GM23338 (cell line): ENCODE measurements around the gene JARID2. TPM values are rescaled to one million over a fixed set of nuclear protein-coding genes. Genes with fewer than 3 reads are reported as not detected.

Source experiments
- ATAC-seq: fragments of 200-7000 bp; cut with Tn5 transposase; 3 replicates; pipeline ENCODE4 v1.9.1; 2020
- DNase-seq: peaks from one replicate; pipeline ENCODE4 v3.0.0-alpha.2; 2015; ENCODE audit warnings: low spot score
- H2AFZ ChIP-seq: fragments of 200-600 bp; sonication (generic); 2 replicates; pipeline ENCODE4 v1.8.0; 2016; ENCODE audit warnings: antibody characterized with exemption, mild to moderate bottlenecking, moderate library complexity
- H3F3A ChIP-seq: fragments of 200-600 bp; sonication (generic); replicated peaks from 2 replicates; pipeline ENCODE4 v1.8.0; 2017; ENCODE audit warnings: antibody characterized with exemption, mixed run types, low read depth
- H3K27ac ChIP-seq: fragments of 200-600 bp; sonication (generic); 2 replicates; pipeline ENCODE4 v1.6.1; 2016; ENCODE audit warnings: low read depth
- H3K27me3 ChIP-seq: fragments of 200-600 bp; sonication (generic); 2 replicates; pipeline ENCODE4 v1.8.0; 2016; ENCODE audit warnings: mild to moderate bottlenecking, mixed run types, moderate library complexity; ENCODE audit not compliant: insufficient read depth
- H3K36me3 ChIP-seq: fragments of 200-600 bp; sonication (generic); 2 replicates; pipeline ENCODE4 v1.8.0; 2016; ENCODE audit warnings: mild to moderate bottlenecking; ENCODE audit not compliant: insufficient read depth
- H3K4me1 ChIP-seq: fragments of 200-600 bp; sonication (generic); 2 replicates; pipeline ENCODE4 v1.8.0; 2016; ENCODE audit warnings: mild to moderate bottlenecking, moderate library complexity; ENCODE audit not compliant: insufficient read depth
- H3K4me2 ChIP-seq: fragments of 200-600 bp; sonication (generic); 2 replicates; pipeline ENCODE4 v1.7.1; 2017; ENCODE audit warnings: mixed run types
- H3K4me3 ChIP-seq: fragments of 200-600 bp; sonication (generic); 2 replicates; pipeline ENCODE4 v1.6.1; 2016; ENCODE audit warnings: mixed run types
- H3K79me2 ChIP-seq: fragments of 200-600 bp; sonication (generic); replicated peaks from 2 replicates; pipeline ENCODE4 v1.8.0; 2017; ENCODE audit warnings: mild to moderate bottlenecking; ENCODE audit not compliant: insufficient read depth
- H3K9me2 ChIP-seq: fragments of 200-600 bp; sonication (generic); 2 replicates; pipeline ENCODE4 v1.8.0; 2017; ENCODE audit not compliant: insufficient read depth
- H4K20me1 ChIP-seq: fragments of 200-600 bp; sonication (generic); replicated peaks from 2 replicates; pipeline ENCODE4 v1.8.0; 2017; ENCODE audit warnings: mild to moderate bottlenecking; ENCODE audit not compliant: insufficient read depth
- H3K27ac Mint-ChIP-seq: 2 replicates; pipeline ENCODE4 v1.8.0; 2020; ENCODE audit warnings: inconsistent platforms, mild to moderate bottlenecking, moderate library complexity, mixed read lengths
- H3K27me3 Mint-ChIP-seq: 3 replicates; pipeline ENCODE4 v1.8.0; 2022; ENCODE audit warnings: low read depth, mild to moderate bottlenecking, moderate library complexity, mixed read lengths, inconsistent platforms; ENCODE audit not compliant: insufficient read depth, poor library complexity
- H3K36me3 Mint-ChIP-seq: 3 replicates; pipeline ENCODE4 v1.8.0; 2021; ENCODE audit warnings: low read depth, mild to moderate bottlenecking, inconsistent platforms, moderate library complexity, mixed read lengths
- H3K4me1 Mint-ChIP-seq: 3 replicates; pipeline ENCODE4 v1.8.0; 2020; ENCODE audit warnings: mild to moderate bottlenecking, inconsistent platforms, mixed read lengths
- H3K4me3 Mint-ChIP-seq: 3 replicates; pipeline ENCODE4 v1.8.0; 2021; ENCODE audit warnings: moderate library complexity, mild to moderate bottlenecking, inconsistent platforms, mixed read lengths
- H3K9me3 Mint-ChIP-seq: 3 replicates; pipeline ENCODE4 v1.8.0; 2020; ENCODE audit warnings: moderate library complexity, mild to moderate bottlenecking, inconsistent platforms, mixed read lengths
- CREB1 ChIP-seq: fragments of 250-450 bp; sonication (Bioruptor Pico); IDR thresholded peaks from 2 replicates; pipeline ENCODE4 v1.5.0; 2020; ENCODE audit warnings: low read depth, mild to moderate bottlenecking, moderate library complexity
- EZH2phosphoT487 ChIP-seq: fragments of 200-600 bp; sonication (generic); IDR thresholded peaks from one replicate; pipeline ENCODE4 v1.8.1; 2018; ENCODE audit warnings: antibody characterized with exemption; ENCODE audit not compliant: unreplicated experiment
- JUNB ChIP-seq: IDR thresholded peaks from one replicate; pipeline ENCODE4 v1.6.1; 2016; ENCODE audit warnings: antibody characterized with exemption; ENCODE audit not compliant: unreplicated experiment
- POLR2AphosphoS5 ChIP-seq: IDR thresholded peaks from 2 replicates; pipeline ENCODE4 v1.6.1; 2016; ENCODE audit warnings: antibody characterized with exemption, low read depth
- REST ChIP-seq: IDR thresholded peaks from one replicate; pipeline ENCODE4 v1.6.1; 2018; ENCODE audit warnings: antibody characterized with exemption; ENCODE audit not compliant: unreplicated experiment
- ZNF114 ChIP-seq: fragments of 250-450 bp; sonication (Bioruptor Pico); IDR thresholded peaks from 2 replicates; pipeline ENCODE4 v1.5.0; 2020; ENCODE audit warnings: mild to moderate bottlenecking, moderate library complexity
- polyA plus RNA-seq: library from polyadenylated mRNA; unstranded; fragments of >200 nt; fragmentation: Nextera tagmentation; extraction: Ambion mirVana; gene quantifications from 2 replicates; pipeline ENCODE4 v1.2.1, GENCODE V29; 2016
- total RNA-seq: library from RNA; depleted of rRNA; stranded (reverse); fragments of >200 nt; shearing (Covaris generic); gene quantifications from 2 replicates; pipeline ENCODE4 v1.2.3, GENCODE V29; 2014

The JARID2 gene
- total and polyA plus RNA-seq, 2 experiments from 2014 or later = 92.8 to 196 TPM

- peak overlapping the region; percentile 97 for H3K27ac Mint-ChIP-seq
- H3K4me3 Mint-ChIP-seq = peak overlapping the region; percentile 98
- Histone ChIP-seq H3K36me3 (no peaks in the 10 kb centered on the region), H3K4me1 (peaks cover 42% of the 10 kb centered on the region), H3K9me2 (no peaks in the 10 kb centered on the region), H3K79me2 (peaks cover 75% of the 10 kb centered on the region), H3K27ac (peak overlapping the region; percentile 74), H3K4me3 (peak overlapping the region; percentile 92), H4K20me1 (peaks cover 48% of the 10 kb centered on the region), H3K27me3 (no peaks in the 10 kb centered on the region), H3K4me2 (peak overlapping the region; percentile 87), H3F3A (peaks cover 16% of the 10 kb centered on the region; the same call in 1 of the 2 replicates), H2AFZ (no peak overlapping the region)
- peaks cover 58% of the 10 kb centered on the region for H3K4me1 Mint-ChIP-seq
- TF ChIP-seq POLR2AphosphoS5 (peak; percentile 35), ZNF114 (CRISPR knock-in tag) (no peak)
- H3K36me3 Mint-ChIP-seq = peaks cover 53% of the 10 kb centered on the region
- peaks cover 8% of the 10 kb centered on the region; the same call in 2 of the 3 replicates for H3K9me3 Mint-ChIP-seq
- H3K27me3 Mint-ChIP-seq = peaks cover 26% of the 10 kb centered on the region
- DNase-seq (no peak), ATAC-seq (no peak)
Observed at GRCh38 chr6:15246666-15247499, 1.0 kb downstream of the JARID2 start.

GRCh38 chr6:15247500-15248450 is 1.9 kb downstream of the JARID2 start:
- H2AFZ ChIP-seq = no peak overlapping the region
- ATAC-seq = no peak
- H3K27ac ChIP-seq = peak overlapping the region; percentile 74
- H4K20me1 ChIP-seq = peaks cover 57% of the 10 kb centered on the region
- peak overlapping the region; percentile 87 for H3K4me2 ChIP-seq
- peaks cover 7% of the 10 kb centered on the region; the same call in 1 of the 2 replicates for H3F3A ChIP-seq
- Mint-ChIP-seq H3K27me3 (peaks cover 26% of the 10 kb centered on the region), H3K9me3 (peaks cover 8% of the 10 kb centered on the region; the same call in 2 of the 3 replicates), H3K4me1 (peaks cover 58% of the 10 kb centered on the region), H3K27ac (peak overlapping the region; percentile 97), H3K4me3 (peak overlapping the region; percentile 98), H3K36me3 (peaks cover 62% of the 10 kb centered on the region)
- DNase-seq = peak; percentile 66
- peaks cover 42% of the 10 kb centered on the region for H3K4me1 ChIP-seq
- TF ChIP-seq JUNB (no peak), REST (no peak), EZH2phosphoT487 (no peak), CREB1 (CRISPR knock-in tag) (no peak), POLR2AphosphoS5 (peak; percentile 54)
- no peaks in the 10 kb centered on the region for H3K36me3 ChIP-seq
- peaks cover 82% of the 10 kb centered on the region for H3K79me2 ChIP-seq
- H3K4me3 ChIP-seq = peak overlapping the region; percentile 92
- H3K27me3 ChIP-seq = no peaks in the 10 kb centered on the region
- no peaks in the 10 kb centered on the region for H3K9me2 ChIP-seq
